AG04449 (cell line): Measurements from ENCODE around the gene YEATS4.

Experiments
- CTCF ChIA-PET: fragments of 350-600 bp; formaldehyde crosslinking; extraction: SDS; loops from one replicate; lab custom pipeline; 2021; ENCODE audit warnings: antibody characterized with exemption; lab: Yijun Ruan, JAX
- POLR2A ChIA-PET: fragments of 400-600, 350-600 bp; formaldehyde crosslinking; extraction: SDS; loops from one replicate; lab custom pipeline; 2020; ENCODE audit warnings: antibody characterized with exemption, inconsistent platforms; lab: Yijun Ruan, JAX
- DNase-seq: peaks from one replicate; pipeline ENCODE4 v3.0.0-alpha.2; 2010; ENCODE audit warnings: low read depth, low spot score
- H3K4me3 ChIP-seq: 2 replicates; pipeline ENCODE4 v1.5.1; 2011; ENCODE audit warnings: low read depth, mild to moderate bottlenecking, control low read depth, low read length
- CTCF ChIP-seq: IDR thresholded peaks from one replicate; pipeline ENCODE4 v1.5.1; 2011; ENCODE audit warnings: mild to moderate bottlenecking, moderate library complexity, low read length, control low read depth, inconsistent platforms; ENCODE audit not compliant: insufficient read depth; ENCODE audit errors: missing control alignments

The YEATS4 gene

GRCh38 chr12:69428351-69429073 is 69.0 kb downstream of the YEATS4 start:
- ChIA-PET CTCF (interaction anchor here (0.9 to 1.6 kb wide), 4 partner anchors 8 to 142 kb away, joined by 3 to 5 read pairs (median 4); no protein-coding TSS in a partner anchor), POLR2A (no interaction called here)
- H3K4me3 ChIP-seq = no peak overlapping the region
- TF ChIP-seq CTCF = no peak
- no peak for DNase-seq

- DNase-seq = no peak
- ChIA-PET POLR2A (no interaction called here), CTCF (no interaction called here)
- no peak for TF ChIP-seq CTCF
- H3K4me3 ChIP-seq = no peak overlapping the region
These were observed 71.5 kb downstream of the YEATS4 start for GRCh38 chr12:69430942-69431590.

GRCh38 chr12:69431591-69432222 is 72.2 kb downstream of the YEATS4 start:
- ChIA-PET CTCF (no interaction called here), POLR2A (no interaction called here)
- no peak overlapping the region for H3K4me3 ChIP-seq
- DNase-seq = no peak
- TF ChIP-seq CTCF = no peak

- no peak overlapping the region for H3K4me3 ChIP-seq
- no peak for DNase-seq
- POLR2A ChIA-PET = no interaction called here
- CTCF ChIA-PET = no interaction called here
- TF ChIP-seq CTCF = no peak
These were observed 74.1 kb downstream of the YEATS4 start for GRCh38 chr12:69433653-69434052.

GRCh38 chr12:69435644-69436043 is 76.1 kb downstream of the YEATS4 start:
- H3K4me3 ChIP-seq = no peak overlapping the region
- no peak for DNase-seq
- CTCF ChIA-PET = interaction anchor here (1.0 kb wide), 1 partner anchor 22 kb away, joined by 3 read pairs; no protein-coding TSS in a partner anchor
- POLR2A ChIA-PET = no interaction called here
- TF ChIP-seq CTCF = no peak

- CTCF ChIA-PET = no interaction called here
- no peak for DNase-seq
- TF ChIP-seq CTCF = no peak
- POLR2A ChIA-PET = no interaction called here
- no peak overlapping the region for H3K4me3 ChIP-seq
These were observed 77.5 kb downstream of the YEATS4 start for GRCh38 chr12:69437073-69437472.
